ENCODE results near the gene SCUBE3.

Gene SCUBE3

GRCh38 chr6:35181308-35181932, 32.3 kb upstream of the SCUBE3 start:
- no peak for DNase-seq (ENCODE audit: low read depth, low spot score)

GRCh38 chr6:35181933-35182612, 31.7 kb upstream of the SCUBE3 start:
- DNase-seq (ENCODE audit: low read depth, low spot score): peak; percentile 61

GRCh38 chr6:35183281-35183680, 30.5 kb upstream of the SCUBE3 start:
- no peak for DNase-seq (ENCODE audit: low read depth, low spot score)

GRCh38 chr6:35183935-35184334, 29.8 kb upstream of the SCUBE3 start:
- no peak for DNase-seq (ENCODE audit: low read depth, low spot score)

GRCh38 chr6:35184580-35185301, 29.0 kb upstream of the SCUBE3 start:
- DNase-seq (ENCODE audit: low read depth, low spot score): no peak

GRCh38 chr6:35185302-35185681, 28.5 kb upstream of the SCUBE3 start:
- no peak for DNase-seq (ENCODE audit: low read depth, low spot score)

- DNase-seq (ENCODE audit: low read depth, low spot score): no peak
These were observed 27.8 kb upstream of the SCUBE3 start for GRCh38 chr6:35185971-35186370.

- DNase-seq (ENCODE audit: low read depth, low spot score): no peak
These were observed 27.2 kb upstream of the SCUBE3 start for GRCh38 chr6:35186571-35186970.

- DNase-seq (ENCODE audit: low read depth, low spot score): no peak
These were observed 24.9 kb upstream of the SCUBE3 start for GRCh38 chr6:35188886-35189285.

- DNase-seq (ENCODE audit: low read depth, low spot score): no peak
These were observed 23.4 kb upstream of the SCUBE3 start for GRCh38 chr6:35190306-35190705.

- DNase-seq (ENCODE audit: low read depth, low spot score): no peak
These were observed 21.9 kb upstream of the SCUBE3 start for GRCh38 chr6:35191889-35192288.

GRCh38 chr6:35192301-35192860, 21.4 kb upstream of the SCUBE3 start:
- peak; percentile 69 for DNase-seq (ENCODE audit: low read depth, low spot score)

GRCh38 chr6:35194390-35194789, 19.4 kb upstream of the SCUBE3 start:
- DNase-seq (ENCODE audit: low read depth, low spot score): no peak

GRCh38 chr6:35195120-35195780, 18.5 kb upstream of the SCUBE3 start:
- no peak for DNase-seq (ENCODE audit: low read depth, low spot score)

- DNase-seq (ENCODE audit: low read depth, low spot score): no peak
These were observed 16.6 kb upstream of the SCUBE3 start for GRCh38 chr6:35197196-35197595.

GRCh38 chr6:35199866-35200265, 13.9 kb upstream of the SCUBE3 start:
- no peak for DNase-seq (ENCODE audit: low read depth, low spot score)

- no peak for DNase-seq (ENCODE audit: low read depth, low spot score)
These were observed 11.7 kb upstream of the SCUBE3 start for GRCh38 chr6:35202066-35202546.

- no peak for DNase-seq (ENCODE audit: low read depth, low spot score)
These were observed 10.5 kb upstream of the SCUBE3 start for GRCh38 chr6:35203152-35203670.

- DNase-seq (ENCODE audit: low read depth, low spot score): no peak
These were observed 10.1 kb upstream of the SCUBE3 start for GRCh38 chr6:35203680-35204079.

- DNase-seq (ENCODE audit: low read depth, low spot score): no peak
These were observed 7.4 kb upstream of the SCUBE3 start for GRCh38 chr6:35206346-35206745.

- DNase-seq (ENCODE audit: low read depth, low spot score): no peak
These were observed 5.3 kb upstream of the SCUBE3 start for GRCh38 chr6:35208419-35208818.

GRCh38 chr6:35209081-35209480, 4.7 kb upstream of the SCUBE3 start:
- no peak for DNase-seq (ENCODE audit: low read depth, low spot score)

Measured in ELF-1 (cell line).